Skeletal muscle satellite cell (primary cell): ENCODE measurements around the gene BCL11A.

Source experiments
- H3K27me3 ChIP-seq: 2 replicates; pipeline ENCODE4 v1.7.0; 2013; ENCODE audit warnings: low read length; ENCODE audit not compliant: control insufficient read depth, insufficient read depth
- H3K36me3 ChIP-seq: 2 replicates; pipeline ENCODE4 v1.7.0; 2013; ENCODE audit warnings: mild to moderate bottlenecking, control low read depth, low read length; ENCODE audit not compliant: insufficient read depth
- H3K4me1 ChIP-seq: 2 replicates; pipeline ENCODE4 v1.7.0; 2013; ENCODE audit warnings: low read length; ENCODE audit not compliant: control insufficient read depth, insufficient read depth
- H3K4me2 ChIP-seq: 2 replicates; pipeline ENCODE4 v1.7.0; 2013; ENCODE audit warnings: mild to moderate bottlenecking, low read length
- H3K4me3 ChIP-seq: 2 replicates; pipeline ENCODE4 v1.7.0; 2013; ENCODE audit warnings: low read length
- H3K9ac ChIP-seq: 2 replicates; pipeline ENCODE4 v1.7.0; 2013; ENCODE audit warnings: mild to moderate bottlenecking, low read depth, low read length, moderate library complexity
- H3K9me3 ChIP-seq: replicated peaks from 2 replicates; pipeline ENCODE4 v1.7.0; 2013; ENCODE audit warnings: mild to moderate bottlenecking, control low read depth, low read length

Gene BCL11A

DNA sequence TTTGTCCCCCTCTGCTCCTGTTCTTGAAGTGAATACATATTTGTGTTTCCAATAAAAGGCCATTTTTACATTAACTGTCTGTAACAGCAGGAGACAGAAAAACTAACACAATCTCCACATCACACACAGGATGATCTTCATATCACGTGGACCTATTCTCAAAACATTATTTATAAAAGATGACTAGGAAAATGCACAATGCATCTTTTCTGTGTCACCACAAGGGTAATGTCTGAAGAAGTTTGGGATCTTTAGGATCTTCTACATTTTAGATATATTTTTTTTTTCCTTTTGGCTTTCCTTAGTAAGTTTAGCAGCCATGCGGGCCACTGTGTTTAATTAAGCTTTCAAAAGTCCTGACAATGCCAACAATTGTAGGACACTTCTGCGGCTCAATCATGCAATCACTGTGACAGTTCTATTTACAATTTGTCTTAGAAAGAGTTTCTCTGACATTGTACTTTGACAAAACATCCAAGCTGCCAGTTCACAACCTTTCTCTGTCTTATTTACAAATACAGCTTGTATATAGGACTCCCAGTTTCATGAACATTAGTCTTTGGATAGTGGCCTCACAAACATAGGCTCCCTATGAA is 12.3 kb downstream of the BCL11A start:
- no peak overlapping the region for H3K4me2 ChIP-seq
- no peaks in the 10 kb centered on the region for H3K27me3 ChIP-seq
- no peak overlapping the region for H3K4me3 ChIP-seq
- no peaks in the 10 kb centered on the region for H3K36me3 ChIP-seq
- no peak overlapping the region for H3K9ac ChIP-seq
- no peaks in the 10 kb centered on the region for H3K4me1 ChIP-seq
- no peaks in the 10 kb centered on the region for H3K9me3 ChIP-seq

DNA sequence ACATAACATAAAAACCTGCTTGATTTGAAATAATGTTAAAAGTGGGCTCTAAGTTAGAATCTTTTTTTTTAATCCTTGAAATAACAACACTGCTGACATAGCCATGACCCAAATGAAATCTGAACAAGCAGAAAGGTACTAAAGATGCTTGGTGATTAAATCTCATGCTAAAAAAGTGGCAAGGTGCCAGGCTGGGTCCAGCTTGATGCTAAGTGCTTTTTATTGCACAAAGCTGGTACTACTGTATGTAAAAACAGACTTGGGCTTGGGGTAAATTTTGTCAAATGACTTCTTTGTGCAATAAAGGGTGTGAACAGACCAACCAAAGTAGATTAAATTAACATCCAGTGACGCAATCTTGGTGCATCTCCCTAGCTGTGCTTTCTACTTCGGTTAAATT is 13.4 kb downstream of the BCL11A start:
- Histone ChIP-seq H3K4me1 (no peaks in the 10 kb centered on the region), H3K36me3 (no peaks in the 10 kb centered on the region), H3K4me3 (no peak overlapping the region), H3K27me3 (no peaks in the 10 kb centered on the region), H3K9ac (no peak overlapping the region), H3K4me2 (no peak overlapping the region), H3K9me3 (no peaks in the 10 kb centered on the region)

DNA sequence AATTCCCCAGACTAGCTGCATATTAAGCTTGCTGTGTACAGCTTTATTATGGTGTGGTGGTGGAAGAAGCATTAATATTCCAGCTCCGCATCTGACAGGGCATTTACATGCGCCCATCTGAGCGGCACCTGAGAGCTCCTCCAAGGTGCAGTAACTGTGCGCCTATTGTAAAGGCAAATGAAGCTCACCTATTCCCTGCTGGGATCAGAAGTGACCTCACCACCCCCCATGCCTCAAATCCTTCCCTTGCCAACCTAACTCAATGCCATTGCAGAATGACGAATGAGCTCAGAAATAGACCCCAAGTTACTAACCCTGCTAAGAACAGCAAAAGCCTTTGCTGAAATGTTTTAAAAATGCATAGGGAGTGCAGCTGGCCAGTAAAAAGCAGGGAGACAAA is 14.3 kb downstream of the BCL11A start:
- no peaks in the 10 kb centered on the region for H3K27me3 ChIP-seq
- H3K9ac ChIP-seq, result no peak overlapping the region
- no peak overlapping the region for H3K4me3 ChIP-seq
- no peak overlapping the region for H3K4me2 ChIP-seq
- H3K36me3 ChIP-seq, result no peaks in the 10 kb centered on the region
- no peaks in the 10 kb centered on the region for H3K9me3 ChIP-seq
- H3K4me1 ChIP-seq, result no peaks in the 10 kb centered on the region

DNA sequence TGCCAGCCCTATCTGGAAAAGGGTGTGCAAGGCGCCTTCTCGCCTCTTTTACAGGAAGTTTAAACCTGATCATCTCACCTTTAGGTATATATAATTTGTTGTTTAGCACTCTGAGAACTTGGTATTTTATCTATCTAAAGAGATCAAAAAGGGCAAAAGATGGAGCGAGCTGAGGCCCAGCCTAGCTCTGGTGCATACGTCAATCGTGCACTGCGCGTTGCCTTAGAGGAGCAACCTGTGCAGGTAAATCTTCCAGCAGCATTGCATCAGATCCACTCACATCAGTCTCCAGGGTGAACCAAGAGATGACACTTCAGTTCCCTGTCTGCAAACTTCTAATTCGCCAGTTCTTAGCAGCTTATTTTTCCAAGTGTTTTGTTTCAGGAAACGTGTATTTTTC is 15.4 kb downstream of the BCL11A start:
- Histone ChIP-seq H3K27me3 (no peaks in the 10 kb centered on the region), H3K9me3 (no peaks in the 10 kb centered on the region), H3K4me1 (no peaks in the 10 kb centered on the region), H3K36me3 (no peaks in the 10 kb centered on the region), H3K4me3 (no peak overlapping the region), H3K9ac (no peak overlapping the region), H3K4me2 (no peak overlapping the region)

DNA sequence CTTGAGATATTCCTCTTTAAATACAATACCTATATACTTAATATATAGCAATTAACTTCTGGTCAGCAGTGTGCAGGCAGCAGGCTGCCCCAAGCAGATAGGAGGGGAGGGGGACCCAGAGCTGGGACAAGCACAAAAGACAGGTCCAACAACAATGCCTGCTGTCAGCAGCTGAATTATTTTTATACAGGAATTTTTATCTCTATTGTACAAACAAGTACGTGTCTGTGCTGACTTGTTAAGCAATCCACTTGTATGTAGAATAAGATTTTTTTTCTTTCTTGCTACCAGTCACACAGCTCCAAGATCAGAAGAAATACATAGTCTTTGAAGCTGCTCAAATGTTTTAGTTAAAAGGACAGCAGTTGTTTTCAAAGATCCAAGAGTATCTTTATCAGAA is 16.7 kb downstream of the BCL11A start:
- H3K4me3 ChIP-seq, result no peak overlapping the region
- no peaks in the 10 kb centered on the region for H3K4me1 ChIP-seq
- no peak overlapping the region for H3K4me2 ChIP-seq
- H3K9me3 ChIP-seq, result no peaks in the 10 kb centered on the region
- H3K36me3 ChIP-seq, result no peaks in the 10 kb centered on the region
- no peaks in the 10 kb centered on the region for H3K27me3 ChIP-seq
- H3K9ac ChIP-seq, result no peak overlapping the region

DNA sequence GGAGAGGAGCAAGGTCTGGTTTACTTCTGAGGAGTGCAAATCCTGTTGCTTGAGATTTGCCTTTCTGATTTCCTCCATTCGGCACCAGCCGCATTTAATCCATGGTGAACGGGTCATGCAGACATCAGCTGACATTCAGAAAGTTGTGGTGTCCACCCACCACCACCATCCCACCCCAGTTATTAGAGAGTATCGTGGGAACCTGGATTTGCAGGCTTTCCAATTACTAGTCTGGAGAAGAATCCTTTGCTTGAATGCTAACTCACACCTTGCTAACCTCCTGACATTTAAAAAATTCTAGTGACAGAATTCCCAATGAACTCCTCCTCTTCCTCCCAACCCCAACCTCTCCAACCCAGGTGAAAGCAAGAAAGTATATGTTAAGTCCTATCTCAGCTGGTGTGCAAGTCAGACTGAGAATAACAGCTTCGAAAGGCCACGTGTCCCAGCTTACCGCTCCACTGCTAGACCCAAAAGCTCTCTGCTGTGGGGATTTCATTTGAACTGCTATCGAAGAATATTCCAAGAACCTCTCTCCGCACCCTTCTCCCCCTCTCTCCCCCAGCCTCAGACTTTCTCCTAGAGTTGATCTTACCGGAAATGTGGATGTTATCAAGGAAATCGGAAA is 17.7 kb downstream of the BCL11A start:
- no peak overlapping the region for H3K9ac ChIP-seq
- H3K4me1 ChIP-seq, result no peaks in the 10 kb centered on the region
- no peak overlapping the region for H3K4me2 ChIP-seq
- H3K27me3 ChIP-seq, result no peaks in the 10 kb centered on the region
- no peaks in the 10 kb centered on the region for H3K9me3 ChIP-seq
- H3K36me3 ChIP-seq, result no peaks in the 10 kb centered on the region
- H3K4me3 ChIP-seq, result no peak overlapping the region

DNA sequence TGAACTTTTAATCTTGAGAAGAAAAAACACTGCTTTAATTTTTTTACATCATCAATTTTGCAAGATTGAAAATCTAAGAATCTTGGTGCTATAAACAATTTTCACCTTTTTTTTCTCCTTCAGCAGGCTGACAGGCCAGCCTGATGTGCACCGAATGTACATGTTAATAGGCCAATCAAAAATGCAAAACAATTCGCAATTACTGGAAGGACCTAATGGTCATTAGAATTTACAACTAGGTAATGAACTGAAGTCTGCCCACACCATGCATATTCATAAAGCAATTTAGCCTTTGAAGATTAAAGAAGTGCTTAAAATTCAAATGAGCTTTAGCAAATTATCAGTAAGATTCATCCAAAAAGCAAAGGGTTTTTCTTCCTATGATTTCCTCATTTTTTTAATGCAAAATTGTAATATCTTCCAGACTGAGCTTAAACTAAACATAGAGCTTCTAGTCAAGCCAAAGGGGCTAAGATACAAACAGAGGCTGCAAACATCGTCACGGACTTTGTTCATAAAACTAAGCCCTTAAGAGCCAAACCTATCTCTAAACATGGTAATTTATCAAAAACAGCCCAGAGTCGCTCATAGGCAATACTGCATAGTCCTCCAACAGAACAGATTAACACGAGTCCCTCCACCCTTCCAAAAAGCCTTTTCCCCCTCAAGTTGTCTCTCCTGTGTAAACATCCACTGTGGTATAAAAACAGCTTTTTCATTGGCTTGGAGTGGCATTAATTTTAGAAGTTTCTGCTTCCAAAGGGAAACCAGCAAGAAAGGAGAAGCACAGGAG is 18.4 kb downstream of the BCL11A start:
- Histone ChIP-seq H3K9ac (no peak overlapping the region), H3K4me2 (no peak overlapping the region), H3K9me3 (no peaks in the 10 kb centered on the region), H3K27me3 (no peaks in the 10 kb centered on the region), H3K4me1 (no peaks in the 10 kb centered on the region), H3K36me3 (no peaks in the 10 kb centered on the region), H3K4me3 (no peak overlapping the region)

DNA sequence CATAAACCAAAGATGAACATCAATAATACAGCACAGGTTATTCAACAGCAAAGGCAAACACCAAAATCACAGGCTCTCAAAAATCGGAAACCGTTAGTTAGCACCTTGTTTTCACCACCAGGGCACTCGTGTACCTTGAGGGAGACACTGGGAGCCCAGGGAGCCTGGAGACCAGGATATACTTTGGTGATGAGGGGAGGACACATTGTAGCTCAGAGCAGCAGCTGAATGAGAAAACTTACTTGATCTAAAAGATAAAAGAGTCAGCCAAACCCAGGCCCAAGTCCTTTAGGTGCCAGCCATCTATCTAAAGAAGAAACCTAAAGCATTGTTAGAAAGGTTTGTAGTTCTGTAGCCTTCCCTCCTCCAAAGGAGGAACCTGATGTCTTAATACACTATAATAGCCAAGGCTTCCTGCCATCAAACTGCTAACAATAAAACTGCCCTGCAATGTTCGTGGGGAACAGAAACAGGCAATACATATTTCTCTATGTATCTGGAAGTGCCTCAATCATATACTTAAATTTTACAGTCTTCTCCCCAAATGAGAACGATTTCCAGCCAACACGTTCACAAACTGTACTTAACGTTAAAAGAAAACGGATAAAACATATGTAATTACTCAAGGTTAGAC is 19.3 kb downstream of the BCL11A start:
- H3K27me3 ChIP-seq, result no peaks in the 10 kb centered on the region
- no peak overlapping the region for H3K4me3 ChIP-seq
- no peaks in the 10 kb centered on the region for H3K4me1 ChIP-seq
- no peak overlapping the region for H3K4me2 ChIP-seq
- no peak overlapping the region for H3K9ac ChIP-seq
- H3K9me3 ChIP-seq, result no peaks in the 10 kb centered on the region
- no peaks in the 10 kb centered on the region for H3K36me3 ChIP-seq

DNA sequence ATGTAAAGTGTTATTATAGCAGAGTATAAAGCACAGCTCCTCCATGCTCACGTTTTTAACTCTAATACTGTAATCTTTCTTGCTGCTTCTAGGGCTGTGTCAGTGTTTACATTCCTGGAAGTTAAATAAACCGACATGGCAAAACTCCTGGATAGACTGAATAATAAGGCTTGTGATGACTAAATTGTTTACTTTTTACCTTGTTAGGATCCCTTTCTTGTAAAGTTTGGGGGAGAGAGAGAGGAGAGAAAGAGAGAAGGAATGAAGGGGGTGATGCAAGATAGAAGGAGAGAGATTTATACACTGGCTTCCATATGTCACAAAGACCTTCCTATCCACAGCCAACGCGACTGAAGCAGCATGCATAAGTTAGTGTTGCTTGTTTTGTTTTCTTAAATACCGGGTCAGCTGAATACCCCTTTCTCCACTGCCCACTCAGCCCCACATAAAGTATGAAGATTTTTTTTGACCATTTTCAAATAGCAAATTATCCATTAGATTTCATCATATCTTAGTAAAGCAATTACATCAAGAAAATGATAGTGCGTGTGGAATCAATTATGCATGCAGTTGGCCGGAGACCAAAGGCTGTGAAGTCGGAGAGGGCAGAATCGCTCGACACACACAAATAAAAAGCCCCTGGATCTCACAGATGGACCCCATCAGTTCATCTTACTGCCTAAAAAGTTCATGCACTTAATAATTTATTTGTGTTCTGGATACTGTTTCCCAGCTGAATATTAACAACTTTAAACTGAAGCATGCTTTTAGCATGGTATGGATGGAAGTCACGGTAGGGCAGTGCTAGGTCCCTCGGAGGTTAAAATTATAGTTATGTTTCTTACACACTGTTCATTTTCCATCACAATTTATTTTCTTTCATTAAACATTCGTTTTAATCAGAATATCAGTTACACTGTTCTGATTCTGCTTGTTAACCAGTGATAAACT is 20.1 kb downstream of the BCL11A start:
- Histone ChIP-seq H3K9ac (no peak overlapping the region), H3K36me3 (no peaks in the 10 kb centered on the region), H3K27me3 (no peaks in the 10 kb centered on the region), H3K9me3 (no peaks in the 10 kb centered on the region), H3K4me2 (peak overlapping the region; percentile 28), H3K4me3 (no peak overlapping the region), H3K4me1 (no peaks in the 10 kb centered on the region)

DNA sequence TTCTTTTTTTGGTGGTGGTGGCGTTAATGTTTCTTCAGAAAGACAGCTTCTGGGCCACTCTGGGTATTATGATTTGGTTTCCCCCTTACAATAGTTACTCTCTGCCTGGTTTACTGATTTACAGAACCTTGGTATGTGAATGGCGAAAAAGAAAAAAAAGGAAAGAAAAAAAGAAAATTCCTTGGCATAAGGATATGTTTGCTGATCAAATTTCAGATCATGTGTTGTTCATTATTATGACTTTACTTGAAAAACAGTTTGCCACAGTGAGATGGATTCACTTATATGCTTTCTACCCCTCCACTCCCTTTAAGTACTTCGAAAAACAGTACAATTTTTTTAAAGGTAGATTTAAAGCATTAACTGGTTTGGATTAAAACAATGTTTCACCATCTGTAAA is 21.0 kb downstream of the BCL11A start:
- Histone ChIP-seq H3K4me3 (no peak overlapping the region), H3K27me3 (no peaks in the 10 kb centered on the region), H3K4me1 (no peaks in the 10 kb centered on the region), H3K36me3 (no peaks in the 10 kb centered on the region), H3K4me2 (no peak overlapping the region), H3K9ac (no peak overlapping the region), H3K9me3 (no peaks in the 10 kb centered on the region)

DNA sequence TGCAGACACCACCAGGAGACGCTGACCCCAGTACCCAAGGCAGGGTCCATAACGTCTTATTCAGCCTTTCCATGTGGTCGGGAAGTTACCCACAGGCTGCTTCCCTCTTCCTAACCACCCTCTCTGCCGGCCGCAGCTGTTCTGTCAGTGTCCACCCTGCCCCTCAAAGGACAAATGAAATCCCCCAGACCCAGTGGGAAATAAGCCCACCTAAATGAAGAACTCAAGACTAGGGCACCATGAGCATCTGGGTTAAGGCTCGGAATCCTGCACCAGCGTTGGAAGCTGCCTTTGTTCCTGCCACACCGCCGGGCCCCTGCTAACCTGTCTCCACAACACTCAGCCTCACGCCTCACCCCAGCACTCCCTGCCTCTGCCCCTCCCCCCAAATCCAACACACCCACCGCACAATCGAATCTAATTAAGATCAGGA is 21.7 kb downstream of the BCL11A start:
- H3K4me2 ChIP-seq, result no peak overlapping the region
- H3K9me3 ChIP-seq, result no peaks in the 10 kb centered on the region
- H3K27me3 ChIP-seq, result no peaks in the 10 kb centered on the region
- no peak overlapping the region for H3K9ac ChIP-seq
- no peaks in the 10 kb centered on the region for H3K36me3 ChIP-seq
- H3K4me3 ChIP-seq, result no peak overlapping the region
- H3K4me1 ChIP-seq, result no peaks in the 10 kb centered on the region
